OCI-LY1 (cell line): ENCODE measurements around the gene SLC9A9.

ENCODE experiments used
- H2AFZ ChIP-seq: fragments of 200-600 bp; sonication (generic), shearing (Covaris generic); 2 replicates; pipeline ENCODE4 v1.6.0; 2014; ENCODE audit warnings: antibody characterized with exemption, mild to moderate bottlenecking, low read length
- H3F3A ChIP-seq: fragments of 200-600 bp; sonication (generic), shearing (Covaris generic); 2 replicates; pipeline ENCODE4 v1.6.0; 2014; ENCODE audit warnings: mild to moderate bottlenecking, antibody characterized with exemption, low read length, moderate library complexity; ENCODE audit not compliant: insufficient read depth
- H3K27ac ChIP-seq: fragments of 200-600 bp; sonication (generic); 2 replicates; pipeline ENCODE4 v1.5.1; 2014; ENCODE audit warnings: low read length, mixed run types, mild to moderate bottlenecking, low read depth; ENCODE audit not compliant: poor library complexity, severe bottlenecking
- H3K27me3 ChIP-seq: fragments of 200-600 bp; sonication (generic); 2 replicates; pipeline ENCODE4 v1.6.0; 2014; ENCODE audit warnings: antibody characterized with exemption, mild to moderate bottlenecking, low read length, moderate library complexity; ENCODE audit not compliant: insufficient read depth
- H3K36me3 ChIP-seq: fragments of 200-600 bp; sonication (generic); 2 replicates; pipeline ENCODE4 v1.6.1; 2014; ENCODE audit warnings: mild to moderate bottlenecking, antibody characterized with exemption, low read length, moderate library complexity, mixed read lengths; ENCODE audit not compliant: insufficient read depth
- H3K4me1 ChIP-seq: fragments of 200-600 bp; sonication (generic); 2 replicates; pipeline ENCODE4 v1.5.1; 2014; ENCODE audit warnings: mild to moderate bottlenecking, low read length, moderate library complexity; ENCODE audit not compliant: insufficient read depth, severe bottlenecking
- H3K4me2 ChIP-seq: fragments of 200-600 bp; sonication (generic), shearing (Covaris generic); 2 replicates; pipeline ENCODE4 v1.6.1; 2014; ENCODE audit warnings: low read length
- H3K4me3 ChIP-seq: fragments of 200-600 bp; sonication (generic); 2 replicates; pipeline ENCODE4 v1.5.1; 2014; ENCODE audit warnings: low read length, low read depth, mild to moderate bottlenecking, mixed read lengths; ENCODE audit not compliant: poor library complexity, severe bottlenecking
- H3K79me2 ChIP-seq: fragments of 200-600 bp; shearing (Covaris generic); 2 replicates; pipeline ENCODE4 v1.6.1; 2016; ENCODE audit warnings: mixed run types, low read length, mixed read lengths; ENCODE audit not compliant: insufficient read depth
- H3K9ac ChIP-seq: fragments of 200-600 bp; sonication (generic), shearing (Covaris generic); 2 replicates; pipeline ENCODE4 v1.6.1; 2014; ENCODE audit warnings: mild to moderate bottlenecking, low read length, mixed read lengths
- H3K9me2 ChIP-seq: fragments of 200-600 bp; sonication (generic), shearing (Covaris generic); 2 replicates; pipeline ENCODE4 v1.6.1; 2014; ENCODE audit warnings: low read depth, mild to moderate bottlenecking, low read length, mixed read lengths
- H3K9me3 ChIP-seq: fragments of 200-600 bp; shearing (Covaris generic); 2 replicates; pipeline ENCODE4 v1.6.1; 2014; ENCODE audit warnings: low read length, mixed read lengths
- H4K20me1 ChIP-seq: fragments of 200-600 bp; sonication (generic), shearing (Covaris generic); 2 replicates; pipeline ENCODE4 v1.6.0; 2016; ENCODE audit warnings: mild to moderate bottlenecking, low read length; ENCODE audit not compliant: insufficient read depth
- CTCF ChIP-seq: fragments of 200-600 bp; sonication (generic), shearing (Covaris generic); IDR thresholded peaks from 2 replicates; pipeline ENCODE4 v1.5.1; 2017; ENCODE audit warnings: mild to moderate bottlenecking, antibody characterized with exemption, low read length, moderate library complexity, mixed read lengths
- EZH2 ChIP-seq: fragments of 200-600 bp; sonication (generic), shearing (Covaris generic); IDR thresholded peaks from 2 replicates; pipeline ENCODE4 v1.8.0; 2017; ENCODE audit warnings: borderline replicate concordance, mixed run types, mild to moderate bottlenecking, antibody characterized with exemption, low read length, moderate library complexity, mixed read lengths

SLC9A9 gene

DNA sequence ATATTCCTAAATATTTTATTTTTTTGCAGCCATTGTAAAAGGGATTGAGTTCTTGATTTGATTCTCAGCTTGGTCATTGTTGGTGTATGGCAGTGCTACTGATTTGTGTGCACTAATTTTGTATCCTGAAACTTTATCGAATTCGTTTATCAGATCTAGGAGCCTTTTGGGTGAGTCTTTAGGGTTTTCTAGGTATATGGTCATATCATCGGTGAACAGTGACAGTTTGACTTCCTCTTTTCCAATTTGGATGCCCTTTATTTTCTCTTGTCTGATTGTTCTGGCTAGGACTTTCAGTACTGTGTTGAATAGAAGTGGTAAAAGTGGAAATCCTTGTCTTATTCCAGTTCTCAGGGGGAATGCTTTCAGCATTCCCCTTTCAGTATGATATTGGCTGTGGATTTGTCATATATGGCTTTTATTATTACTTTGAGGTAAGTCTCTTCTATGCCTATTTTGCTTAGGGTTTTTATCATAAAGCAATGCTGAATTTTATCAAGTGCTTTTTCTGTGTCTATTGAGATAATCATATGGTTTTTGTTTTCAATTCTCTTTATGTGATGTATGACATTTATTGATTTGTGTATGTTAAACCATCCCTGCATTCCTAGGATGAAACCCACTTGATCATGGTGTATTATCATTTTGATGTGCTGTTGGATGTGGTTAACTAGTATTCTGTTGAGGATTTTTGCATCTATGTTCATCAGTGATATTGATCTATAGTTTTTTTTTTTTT, 11.4 kb upstream of the SLC9A9 start:
- Histone ChIP-seq H3K79me2 (no peaks in the 10 kb centered on the region), H3K27me3 (no peaks in the 10 kb centered on the region), H3K4me1 (no peaks in the 10 kb centered on the region), H3K9me3 (no peaks in the 10 kb centered on the region), H3F3A (no peaks in the 10 kb centered on the region), H4K20me1 (no peaks in the 10 kb centered on the region), H3K4me3 (no peak overlapping the region), H3K27ac (no peak overlapping the region), H3K36me3 (no peaks in the 10 kb centered on the region), H3K9ac (no peak overlapping the region), H2AFZ (no peak overlapping the region), H3K4me2 (no peak overlapping the region), H3K9me2 (no peaks in the 10 kb centered on the region)
- no peak for TF ChIP-seq CTCF
- TF ChIP-seq EZH2 = no peak

- Histone ChIP-seq H3K9me3 (no peaks in the 10 kb centered on the region), H3K27ac (no peak overlapping the region), H3K36me3 (no peaks in the 10 kb centered on the region), H3F3A (no peaks in the 10 kb centered on the region), H3K9me2 (no peaks in the 10 kb centered on the region), H3K4me2 (no peak overlapping the region), H3K27me3 (no peaks in the 10 kb centered on the region), H3K4me1 (no peaks in the 10 kb centered on the region), H2AFZ (no peak overlapping the region), H3K4me3 (no peak overlapping the region), H3K79me2 (no peaks in the 10 kb centered on the region), H3K9ac (no peak overlapping the region), H4K20me1 (no peaks in the 10 kb centered on the region)
- TF ChIP-seq EZH2 (no peak), CTCF (no peak)
These were observed 8.1 kb upstream of the SLC9A9 start for GRCh38 chr3:143856252-143856970.

DNA sequence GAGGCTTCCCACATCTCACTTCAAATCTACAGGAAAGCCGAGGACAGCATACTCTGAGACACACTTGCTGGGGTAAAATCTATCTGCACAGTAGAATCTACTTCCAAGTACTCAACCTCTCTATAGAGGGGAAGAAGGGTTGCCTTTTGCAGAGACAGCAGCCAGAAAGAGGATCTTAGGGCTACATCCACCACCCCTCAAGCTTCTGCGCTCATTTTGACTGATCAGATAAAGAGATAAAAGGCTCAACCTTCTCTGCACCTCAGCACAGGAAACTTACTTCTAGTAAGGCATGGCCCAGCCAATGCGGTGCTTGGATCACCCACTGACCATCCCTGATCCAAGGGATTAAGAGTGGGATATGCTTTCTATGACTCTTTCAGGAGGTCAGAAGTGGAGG, 6.9 kb upstream of the SLC9A9 start:
- Histone ChIP-seq H3K4me1 (no peaks in the 10 kb centered on the region), H3K4me2 (no peak overlapping the region)

More for the DNA sequence above, 6.9 kb upstream of the SLC9A9 start:
- no peaks in the 10 kb centered on the region for H4K20me1 ChIP-seq
- no peaks in the 10 kb centered on the region for H3K27me3 ChIP-seq
- no peak overlapping the region for H3K4me3 ChIP-seq
- H3K9ac ChIP-seq = no peak overlapping the region
- H3K36me3 ChIP-seq = no peaks in the 10 kb centered on the region
- no peaks in the 10 kb centered on the region for H3F3A ChIP-seq
- no peaks in the 10 kb centered on the region for H3K79me2 ChIP-seq
- H3K9me3 ChIP-seq = no peaks in the 10 kb centered on the region
- H3K9me2 ChIP-seq = no peaks in the 10 kb centered on the region
- no peak overlapping the region for H2AFZ ChIP-seq
- no peak overlapping the region for H3K27ac ChIP-seq
- TF ChIP-seq EZH2 (no peak), CTCF (no peak)
